ENCODE measurements around the gene NDUFS2.
"Not testable (repeated sequence)": the region's sequence is repeated elsewhere in the genome, so short reads cannot be mapped to it uniquely, and the experiment has no call there.

Gene NDUFS2

DNA sequence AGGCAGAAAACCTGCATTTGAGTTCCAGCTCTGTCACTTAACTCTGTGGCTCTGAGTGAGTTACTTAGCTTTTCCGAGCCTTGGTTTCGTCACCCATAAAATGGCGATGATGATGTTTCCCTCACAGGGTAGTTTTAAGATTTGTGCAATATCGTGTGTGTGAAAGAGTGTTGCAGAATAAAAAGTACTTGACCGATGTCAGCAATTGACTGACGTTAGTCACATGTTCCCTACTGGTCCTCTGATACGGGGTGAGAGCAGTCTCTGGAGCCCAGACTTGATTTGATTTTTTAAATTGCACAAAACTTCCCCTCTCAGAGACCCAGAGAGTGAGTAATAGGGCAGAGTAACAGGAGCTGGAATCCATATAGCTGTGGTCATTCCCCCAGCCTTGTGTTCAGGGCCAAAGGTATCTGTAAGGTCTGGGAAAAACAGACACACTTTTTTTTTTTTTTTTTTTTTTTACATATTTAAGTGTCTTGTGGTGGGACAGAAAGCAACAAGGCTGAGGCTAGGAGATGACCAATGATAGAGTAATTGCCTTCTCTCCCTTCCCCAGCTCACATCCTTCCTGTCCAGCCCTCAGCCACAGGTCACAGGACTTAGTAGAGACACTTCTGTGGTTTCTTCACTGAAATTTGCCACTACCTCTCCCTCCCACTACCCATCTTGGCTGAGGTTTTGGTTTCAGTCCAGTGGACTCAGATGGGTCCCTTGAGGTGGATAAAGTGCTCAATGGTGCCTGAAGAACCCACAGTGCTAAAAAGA lies 15.0 kb downstream of the NDUFS2 start:
- Histone ChIP-seq H3K9ac (ENCODE audit: low read length in 5 of 5) (peak overlapping the region; percentile 51 to 97 (median 75)), H3K4me3 (ENCODE audit: low read depth in 1 of 5, low read length in 5 of 5) (peak overlapping the region; percentile 49 to 73 (median 60)), H3K27ac (ENCODE audit: low read depth, low read length) (peak overlapping the region; percentile 95)

DNA sequence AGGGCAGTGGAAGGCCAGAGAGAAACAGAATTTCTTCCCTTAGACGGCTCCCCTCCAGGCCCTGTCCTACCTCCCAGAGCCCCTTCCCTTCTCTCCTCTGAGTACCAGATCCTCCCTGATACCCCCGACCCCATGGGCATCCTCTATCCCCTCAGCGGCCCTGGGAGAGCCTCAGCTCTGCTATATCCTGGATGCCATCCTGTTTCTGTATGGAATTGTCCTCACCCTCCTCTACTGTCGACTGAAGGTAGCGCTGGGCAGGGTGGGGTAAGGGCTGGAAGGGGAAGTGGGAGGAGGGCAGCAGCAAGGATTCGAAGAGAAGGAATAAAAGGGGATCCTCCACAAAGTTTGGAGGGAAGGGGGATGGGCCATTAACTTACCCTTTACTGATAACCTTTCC lies 15.7 kb downstream of the NDUFS2 start:
- Histone ChIP-seq H3K9me3 (ENCODE audit: control insufficient read depth in 5 of 5, low read length in 5 of 5) (peaks cover 0 to 2% (median 0%) of the 10 kb centered on the region in 5 donors), H3K36me3 (ENCODE audit: control insufficient read depth in 5 of 5, insufficient read depth in 5 of 5, low read length in 5 of 5) (peaks cover 11 to 22% (median 19%) of the 10 kb centered on the region in 5 donors), H3K9ac (ENCODE audit: low read length in 5 of 5) (peak overlapping the region in 4 of 5 donors; percentile 49 to 70 (median 60)), H3K27ac (ENCODE audit: low read depth, low read length) (peak overlapping the region; percentile 91), H3K4me3 (ENCODE audit: low read depth in 1 of 5, low read length in 5 of 5) (peak overlapping the region in 4 of 5 donors; percentile 2 to 73 (median 18)), H3K4me1 (ENCODE audit: control insufficient read depth in 5 of 5, insufficient read depth in 5 of 5, low read length in 5 of 5) (peaks cover 10 to 28% (median 13%) of the 10 kb centered on the region in 5 donors), H3K27me3 (ENCODE audit: control insufficient read depth in 5 of 5, insufficient read depth in 4 of 5, low read length in 5 of 5) (no peaks in the 10 kb centered on the region)

More for the DNA sequence above, 15.0 kb downstream of the NDUFS2 start:
- peaks cover 11 to 29% (median 25%) of the 10 kb centered on the region in 5 donors for H3K36me3 ChIP-seq (ENCODE audit: control insufficient read depth in 5 of 5, insufficient read depth in 5 of 5, low read length in 5 of 5)
- H3K9me3 ChIP-seq (ENCODE audit: control insufficient read depth in 5 of 5, low read length in 5 of 5): peaks cover 0 to 2% (median 0%) of the 10 kb centered on the region in 5 donors
- no peaks in the 10 kb centered on the region for H3K27me3 ChIP-seq (ENCODE audit: control insufficient read depth in 5 of 5, insufficient read depth in 4 of 5, low read length in 5 of 5)
- peaks cover 10 to 28% (median 13%) of the 10 kb centered on the region in 5 donors for H3K4me1 ChIP-seq (ENCODE audit: control insufficient read depth in 5 of 5, insufficient read depth in 5 of 5, low read length in 5 of 5)

DNA sequence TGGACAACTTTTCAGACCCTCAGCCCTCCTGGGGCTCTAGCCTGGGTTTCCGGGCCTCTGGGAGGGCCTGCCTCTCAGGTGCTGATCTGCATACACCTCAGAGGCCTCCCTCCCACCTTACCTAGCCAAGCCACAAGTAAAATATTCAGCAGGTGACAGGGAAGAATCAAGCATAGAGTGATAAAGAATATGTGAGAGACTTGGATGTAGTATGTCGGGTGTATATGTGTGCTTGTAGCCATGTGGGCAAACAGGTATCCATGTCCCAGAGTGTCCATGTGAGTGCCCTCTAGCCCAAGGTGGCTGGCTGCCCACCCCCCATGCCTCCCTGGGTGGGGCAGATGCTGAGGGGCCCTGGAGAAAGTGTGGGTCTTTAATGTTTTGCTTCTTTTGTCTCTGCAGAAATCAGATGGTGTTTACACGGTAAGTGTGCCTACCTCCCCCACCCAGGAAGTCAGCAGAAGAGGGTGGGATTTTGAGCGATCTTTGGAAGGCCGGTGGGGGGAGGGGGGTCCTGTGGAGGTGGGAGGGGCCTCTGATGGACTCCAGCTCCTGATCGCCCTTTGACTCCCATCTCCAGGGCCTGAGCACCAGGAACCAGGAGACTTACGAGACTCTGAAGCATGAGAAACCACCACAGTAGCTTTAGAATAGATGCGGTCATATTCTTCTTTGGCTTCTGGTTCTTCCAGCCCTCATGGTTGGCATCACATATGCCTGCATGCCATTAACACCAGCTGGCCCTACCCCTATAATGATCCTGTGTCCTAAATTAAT lies 16.3 kb downstream of the NDUFS2 start:
- Histone ChIP-seq H3K4me3 (ENCODE audit: low read depth in 1 of 5, low read length in 5 of 5) (peak overlapping the region in 2 of 5 donors; percentile 2 to 73), H3K4me1 (ENCODE audit: control insufficient read depth in 5 of 5, insufficient read depth in 5 of 5, low read length in 5 of 5) (peaks cover 10 to 27% (median 13%) of the 10 kb centered on the region in 5 donors)

DNA sequence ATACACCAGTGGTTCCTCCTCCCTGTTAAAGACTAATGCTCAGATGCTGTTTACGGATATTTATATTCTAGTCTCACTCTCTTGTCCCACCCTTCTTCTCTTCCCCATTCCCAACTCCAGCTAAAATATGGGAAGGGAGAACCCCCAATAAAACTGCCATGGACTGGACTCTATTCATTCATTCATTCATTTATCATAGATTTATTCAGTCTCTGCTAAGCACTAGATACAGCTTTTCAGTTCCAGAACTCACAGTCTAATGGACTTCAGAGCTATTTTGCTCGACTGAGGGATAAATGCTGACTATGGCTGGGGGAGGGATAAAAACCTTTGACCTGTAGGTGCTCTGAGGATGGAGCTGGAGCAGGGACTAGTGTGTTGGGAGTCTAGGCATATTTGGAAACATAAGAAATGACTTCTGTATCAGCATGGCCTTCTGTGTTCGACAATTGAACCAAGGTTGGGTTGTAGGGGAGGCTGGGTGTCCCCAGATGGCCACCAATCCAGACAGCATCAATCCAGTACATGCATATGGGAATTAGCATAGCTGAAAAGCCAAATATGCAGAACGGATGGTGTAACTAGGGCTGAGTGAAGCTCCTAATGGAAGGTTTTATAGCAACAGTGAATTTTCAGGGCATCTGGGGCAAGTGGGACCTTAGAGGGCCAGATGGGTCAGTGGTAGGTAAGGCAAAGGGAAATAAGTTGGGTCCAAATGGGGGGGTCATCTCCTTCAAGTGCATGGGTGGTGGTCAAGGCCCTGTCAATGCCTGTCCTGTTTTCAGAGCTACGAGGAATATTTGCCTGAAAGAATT lies 17.1 kb downstream of the NDUFS2 start:
- H3K27ac ChIP-seq (ENCODE audit: low read depth, low read length): no peak overlapping the region
- H3K27me3 ChIP-seq (ENCODE audit: control insufficient read depth in 5 of 5, insufficient read depth in 4 of 5, low read length in 5 of 5): no peaks in the 10 kb centered on the region
- H3K4me1 ChIP-seq (ENCODE audit: control insufficient read depth in 5 of 5, insufficient read depth in 5 of 5, low read length in 5 of 5): peaks cover 10 to 20% (median 13%) of the 10 kb centered on the region in 5 donors
- no peak overlapping the region for H3K9ac ChIP-seq (ENCODE audit: low read length in 5 of 5)
- peaks cover 0 to 2% (median 0%) of the 10 kb centered on the region in 5 donors for H3K9me3 ChIP-seq (ENCODE audit: control insufficient read depth in 5 of 5, low read length in 5 of 5)
- H3K36me3 ChIP-seq (ENCODE audit: control insufficient read depth in 5 of 5, insufficient read depth in 5 of 5, low read length in 5 of 5): peaks cover 2 to 8% (median 5%) of the 10 kb centered on the region in 5 donors
- no peak overlapping the region for H3K4me3 ChIP-seq (ENCODE audit: low read depth in 1 of 5, low read length in 5 of 5)

More for the DNA sequence above, 16.3 kb downstream of the NDUFS2 start:
- peak overlapping the region in 1 of 5 donors; percentile 49 for H3K9ac ChIP-seq (ENCODE audit: low read length in 5 of 5)
- H3K27me3 ChIP-seq (ENCODE audit: control insufficient read depth in 5 of 5, insufficient read depth in 4 of 5, low read length in 5 of 5): no peaks in the 10 kb centered on the region
- H3K36me3 ChIP-seq (ENCODE audit: control insufficient read depth in 5 of 5, insufficient read depth in 5 of 5, low read length in 5 of 5): peaks cover 7 to 16% (median 13%) of the 10 kb centered on the region in 5 donors
- peak overlapping the region; percentile 91 for H3K27ac ChIP-seq (ENCODE audit: low read depth, low read length)
- H3K9me3 ChIP-seq (ENCODE audit: control insufficient read depth in 5 of 5, low read length in 5 of 5): peaks cover 0 to 2% (median 0%) of the 10 kb centered on the region in 5 donors

DNA sequence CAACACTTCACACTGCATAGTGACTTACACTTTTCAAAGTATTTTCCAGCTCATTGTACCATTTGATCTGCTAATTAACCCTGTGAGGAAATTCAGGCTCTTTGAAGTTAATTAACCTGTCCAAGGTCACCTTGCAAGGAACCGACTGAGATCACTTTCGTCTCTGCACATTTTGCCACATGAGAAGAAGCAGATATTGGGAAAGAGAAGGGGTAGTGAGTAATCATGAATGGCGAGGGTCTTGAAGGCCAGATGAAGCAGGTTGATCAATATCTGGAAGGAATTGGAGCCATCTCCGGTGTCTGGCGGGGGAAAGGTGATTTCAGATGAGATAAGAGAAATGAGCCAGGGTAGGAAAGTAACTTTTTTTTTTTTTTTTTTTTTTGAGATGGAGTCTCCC lies 17.8 kb downstream of the NDUFS2 start:
- peaks cover 0 to 3% (median 2%) of the 10 kb centered on the region in 5 donors for H3K36me3 ChIP-seq (ENCODE audit: control insufficient read depth in 5 of 5, insufficient read depth in 5 of 5, low read length in 5 of 5)
- no peak overlapping the region for H3K4me3 ChIP-seq (ENCODE audit: low read depth in 1 of 5, low read length in 5 of 5)
- H3K9ac ChIP-seq (ENCODE audit: low read length in 5 of 5): no peak overlapping the region
- H3K4me1 ChIP-seq (ENCODE audit: control insufficient read depth in 5 of 5, insufficient read depth in 5 of 5, low read length in 5 of 5): peaks cover 10 to 21% (median 14%) of the 10 kb centered on the region in 5 donors
- H3K27ac ChIP-seq (ENCODE audit: low read depth, low read length): no peak overlapping the region
- peaks cover 0 to 2% (median 0%) of the 10 kb centered on the region in 5 donors for H3K9me3 ChIP-seq (ENCODE audit: control insufficient read depth in 5 of 5, low read length in 5 of 5)
- H3K27me3 ChIP-seq (ENCODE audit: control insufficient read depth in 5 of 5, insufficient read depth in 4 of 5, low read length in 5 of 5): no peaks in the 10 kb centered on the region

DNA sequence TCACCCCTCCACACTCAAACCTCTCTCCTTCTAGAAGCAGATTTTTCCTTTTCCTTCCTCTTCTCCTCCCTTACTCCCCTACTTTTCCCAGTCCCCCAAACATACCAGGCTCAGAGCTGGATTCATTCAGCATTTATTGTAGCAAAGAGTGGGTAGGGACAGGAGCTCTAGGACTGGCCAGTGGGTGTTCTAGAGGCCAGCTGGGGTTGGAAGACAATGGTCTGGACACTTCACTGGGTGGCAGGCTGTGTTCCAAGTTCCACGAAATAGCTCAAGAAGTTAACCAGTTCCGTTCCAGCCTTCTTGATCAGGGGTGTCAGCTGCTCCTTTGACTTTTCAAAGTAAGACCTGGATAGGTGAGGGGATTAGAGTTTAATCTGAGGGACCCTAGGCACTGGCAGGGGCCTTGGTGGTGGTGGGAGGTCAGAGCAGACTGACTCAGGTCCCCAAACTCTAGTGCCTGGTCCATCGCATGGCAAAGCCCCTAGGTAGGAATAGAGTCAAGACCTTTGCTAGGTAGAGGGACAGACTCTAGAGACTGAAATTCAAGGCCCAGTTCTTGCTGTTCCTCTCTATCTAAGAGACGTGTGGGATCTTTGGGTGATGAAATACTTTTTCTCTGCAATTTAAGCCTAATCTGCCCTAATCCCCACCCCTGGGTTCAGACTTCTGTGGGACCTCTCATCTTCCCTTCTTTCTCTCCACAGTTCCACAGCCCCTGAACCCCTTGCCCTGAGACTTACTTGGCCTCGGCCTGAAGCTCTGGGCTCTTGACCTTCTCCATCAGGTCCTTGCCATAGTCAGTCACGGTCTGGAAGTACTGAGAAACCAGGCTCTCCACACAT lies 20.2 kb downstream of the NDUFS2 start:
- H3K9me3 ChIP-seq (ENCODE audit: control insufficient read depth in 5 of 5, low read length in 5 of 5): no peaks in the 10 kb centered on the region
- H3K36me3 ChIP-seq (ENCODE audit: control insufficient read depth in 5 of 5, insufficient read depth in 5 of 5, low read length in 5 of 5): peaks cover 0 to 2% (median 0%) of the 10 kb centered on the region in 5 donors
- H3K27ac ChIP-seq (ENCODE audit: low read depth, low read length): no peak overlapping the region
- no peak overlapping the region for H3K9ac ChIP-seq (ENCODE audit: low read length in 5 of 5)
- no peak overlapping the region for H3K4me3 ChIP-seq (ENCODE audit: low read depth in 1 of 5, low read length in 5 of 5)
- H3K4me1 ChIP-seq (ENCODE audit: control insufficient read depth in 5 of 5, insufficient read depth in 5 of 5, low read length in 5 of 5): peaks cover 5 to 34% (median 26%) of the 10 kb centered on the region in 5 donors
- no peaks in the 10 kb centered on the region for H3K27me3 ChIP-seq (ENCODE audit: control insufficient read depth in 5 of 5, insufficient read depth in 4 of 5, low read length in 5 of 5)

DNA sequence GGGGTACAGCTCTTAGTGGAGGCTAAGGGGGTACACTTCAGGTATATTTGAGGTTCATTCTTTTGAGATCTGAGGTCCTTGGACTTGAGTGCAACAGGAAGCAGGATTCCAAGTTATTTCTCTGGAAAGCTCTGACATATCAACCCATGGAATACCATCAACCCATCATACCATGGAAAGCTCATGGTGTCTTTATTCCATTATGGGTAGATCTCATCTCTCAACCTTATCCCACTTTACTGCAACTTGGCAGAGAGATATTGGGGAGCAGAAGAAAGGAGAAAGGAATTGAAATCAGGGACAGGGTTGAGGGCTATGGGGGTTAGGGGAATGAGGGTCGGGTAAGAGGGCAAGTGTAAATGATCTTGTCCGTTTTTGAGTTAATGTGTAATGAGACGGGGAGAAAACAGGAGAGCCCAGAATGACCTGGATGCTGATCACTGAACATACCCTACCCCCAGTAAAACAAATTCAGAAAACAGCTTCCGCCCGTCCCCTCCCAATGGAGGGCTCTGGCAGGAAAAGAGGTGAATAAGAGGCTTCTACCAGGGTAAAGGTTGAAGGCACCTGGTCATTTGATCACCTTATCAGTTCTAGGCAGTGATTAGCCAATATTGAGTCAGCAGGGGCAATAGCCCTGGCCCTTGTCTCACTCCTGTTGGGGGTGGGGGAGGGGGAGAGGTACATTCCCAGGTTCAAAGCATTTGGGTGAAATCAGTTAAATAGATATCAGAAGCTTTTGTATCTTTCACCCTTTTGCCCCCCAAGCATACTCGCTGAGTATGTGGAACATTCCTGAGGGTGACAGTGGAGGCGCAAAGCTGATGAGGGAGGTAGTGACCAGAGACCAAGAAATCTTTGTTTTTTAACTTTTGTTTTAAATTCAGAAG lies 21.9 kb downstream of the NDUFS2 start:
- Histone ChIP-seq H3K9ac (ENCODE audit: low read length in 5 of 5) (no peak overlapping the region), H3K9me3 (ENCODE audit: control insufficient read depth in 5 of 5, low read length in 5 of 5) (no peaks in the 10 kb centered on the region), H3K36me3 (ENCODE audit: control insufficient read depth in 5 of 5, insufficient read depth in 5 of 5, low read length in 5 of 5) (peaks cover 0 to 12% (median 11%) of the 10 kb centered on the region in 5 donors), H3K4me1 (ENCODE audit: control insufficient read depth in 5 of 5, insufficient read depth in 5 of 5, low read length in 5 of 5) (peaks cover 5 to 31% (median 29%) of the 10 kb centered on the region in 5 donors), H3K27ac (ENCODE audit: low read depth, low read length) (no peak overlapping the region), H3K27me3 (ENCODE audit: control insufficient read depth in 5 of 5, insufficient read depth in 4 of 5, low read length in 5 of 5) (no peaks in the 10 kb centered on the region), H3K4me3 (ENCODE audit: low read depth in 1 of 5, low read length in 5 of 5) (no peak overlapping the region)

DNA sequence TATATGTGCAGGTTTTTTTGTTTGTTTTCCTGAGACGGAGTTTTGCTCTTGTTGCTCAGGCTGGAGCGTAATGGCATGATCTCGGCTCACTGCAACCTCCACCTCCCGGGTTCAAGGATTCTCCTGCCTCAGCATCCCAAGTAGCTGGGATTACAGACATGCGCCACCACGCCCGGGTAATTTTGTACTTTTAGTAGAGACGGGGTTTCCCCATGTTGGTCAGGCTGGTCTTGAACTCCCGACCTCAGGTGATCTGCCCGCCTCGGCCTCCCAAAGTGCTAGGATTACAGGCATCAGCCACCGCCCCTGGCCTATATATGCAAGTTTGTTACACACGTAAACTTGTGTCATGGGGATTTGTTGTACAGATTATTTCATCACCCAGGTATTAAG lies 22.5 kb downstream of the NDUFS2 start:
- not testable (repeated sequence) for H3K4me3 ChIP-seq (ENCODE audit: low read depth in 1 of 5, low read length in 5 of 5); H3K9me3 ChIP-seq (ENCODE audit: control insufficient read depth in 5 of 5, low read length in 5 of 5); H3K9ac ChIP-seq (ENCODE audit: low read length in 5 of 5); H3K27ac ChIP-seq (ENCODE audit: low read depth, low read length); H3K27me3 ChIP-seq (ENCODE audit: control insufficient read depth in 5 of 5, insufficient read depth in 4 of 5, low read length in 5 of 5)
- Histone ChIP-seq H3K4me1 (ENCODE audit: control insufficient read depth in 5 of 5, insufficient read depth in 5 of 5, low read length in 5 of 5) (peaks cover 5 to 31% (median 29%) of the 10 kb centered on the region in 5 donors), H3K36me3 (ENCODE audit: control insufficient read depth in 5 of 5, insufficient read depth in 5 of 5, low read length in 5 of 5) (peaks cover 0 to 19% (median 17%) of the 10 kb centered on the region in 5 donors)

All from subcutaneous abdominal adipose tissue (tissue), 5 donors.